Measurements from ENCODE around the gene DNAAF5.
"Not testable (repeated sequence)": the region's sequence is repeated elsewhere in the genome, so short reads cannot be mapped to it uniquely, and the experiment has no call there.

DNAAF5 gene

GRCh38 chr7:732556-732955, 6.1 kb downstream of the DNAAF5 start:
- Mint-ChIP-seq H3K27me3 (no peaks in the 10 kb centered on the region), H3K4me3 (no peak overlapping the region), H3K4me1 (peaks cover 29% of the 10 kb centered on the region)

GRCh38 chr7:734214-734613, 7.7 kb downstream of the DNAAF5 start:
- Mint-ChIP-seq H3K9me3 (no peaks in the 10 kb centered on the region), H3K4me1 (peaks cover 28% of the 10 kb centered on the region), H3K36me3 (peaks cover 15% of the 10 kb centered on the region), H3K27ac (no peak overlapping the region), H3K4me3 (no peak overlapping the region), H3K27me3 (no peaks in the 10 kb centered on the region)

More at GRCh38 chr7:732556-732955, 6.1 kb downstream of the DNAAF5 start:
- no peaks in the 10 kb centered on the region for H3K9me3 Mint-ChIP-seq
- peaks cover 10% of the 10 kb centered on the region for H3K36me3 Mint-ChIP-seq
- no peak overlapping the region for H3K27ac Mint-ChIP-seq

GRCh38 chr7:734808-735207, 8.3 kb downstream of the DNAAF5 start:
- Mint-ChIP-seq H3K27ac (no peak overlapping the region), H3K36me3 (peaks cover 13% of the 10 kb centered on the region), H3K4me3 (no peak overlapping the region), H3K4me1 (peaks cover 26% of the 10 kb centered on the region), H3K27me3 (no peaks in the 10 kb centered on the region), H3K9me3 (no peaks in the 10 kb centered on the region)

- Mint-ChIP-seq H3K4me3 (no peak overlapping the region), H3K4me1 (peaks cover 12% of the 10 kb centered on the region), H3K27me3 (no peaks in the 10 kb centered on the region), H3K27ac (no peak overlapping the region), H3K9me3 (no peaks in the 10 kb centered on the region), H3K36me3 (peaks cover 11% of the 10 kb centered on the region)
These were observed 11.7 kb downstream of the DNAAF5 start for GRCh38 chr7:738241-738640.

- Mint-ChIP-seq H3K4me3 (no peak overlapping the region), H3K27me3 (no peaks in the 10 kb centered on the region), H3K4me1 (peaks cover 12% of the 10 kb centered on the region), H3K9me3 (no peaks in the 10 kb centered on the region), H3K36me3 (peaks cover 9% of the 10 kb centered on the region), H3K27ac (no peak overlapping the region)
These were observed 12.4 kb downstream of the DNAAF5 start for GRCh38 chr7:738723-739454.

- Mint-ChIP-seq H3K27me3 (no peaks in the 10 kb centered on the region), H3K27ac (no peak overlapping the region), H3K4me1 (peaks cover 12% of the 10 kb centered on the region), H3K4me3 (no peak overlapping the region), H3K36me3 (peaks cover 9% of the 10 kb centered on the region), H3K9me3 (no peaks in the 10 kb centered on the region)
These were observed 13.0 kb downstream of the DNAAF5 start for GRCh38 chr7:739455-739982.

GRCh38 chr7:739983-740942, 13.8 kb downstream of the DNAAF5 start:
- Mint-ChIP-seq H3K36me3 (peaks cover 10% of the 10 kb centered on the region), H3K4me1 (peaks cover 12% of the 10 kb centered on the region), H3K4me3 (no peak overlapping the region), H3K27me3 (no peaks in the 10 kb centered on the region), H3K27ac (no peak overlapping the region), H3K9me3 (no peaks in the 10 kb centered on the region)

- Mint-ChIP-seq H3K36me3 (peaks cover 13% of the 10 kb centered on the region), H3K27me3 (no peaks in the 10 kb centered on the region), H3K9me3 (no peaks in the 10 kb centered on the region), H3K4me3 (no peak overlapping the region), H3K4me1 (peaks cover 12% of the 10 kb centered on the region), H3K27ac (no peak overlapping the region)
These were observed 14.7 kb downstream of the DNAAF5 start for GRCh38 chr7:741191-741671.

GRCh38 chr7:741850-742249, 15.4 kb downstream of the DNAAF5 start:
- no peak overlapping the region for H3K4me3 Mint-ChIP-seq
- peaks cover 13% of the 10 kb centered on the region for H3K36me3 Mint-ChIP-seq
- no peaks in the 10 kb centered on the region for H3K9me3 Mint-ChIP-seq

GRCh38 chr7:742791-743190, 16.3 kb downstream of the DNAAF5 start:
- Mint-ChIP-seq H3K36me3 (peaks cover 12% of the 10 kb centered on the region), H3K9me3 (no peaks in the 10 kb centered on the region), H3K4me1 (peaks cover 6% of the 10 kb centered on the region), H3K4me3 (no peak overlapping the region), H3K27me3 (no peaks in the 10 kb centered on the region), H3K27ac (no peak overlapping the region)

More at GRCh38 chr7:741850-742249, 15.4 kb downstream of the DNAAF5 start:
- Mint-ChIP-seq H3K27me3 (no peaks in the 10 kb centered on the region), H3K4me1 (peaks cover 12% of the 10 kb centered on the region), H3K27ac (no peak overlapping the region)

- H3K9me3 Mint-ChIP-seq, H3K36me3 Mint-ChIP-seq, H3K27me3 Mint-ChIP-seq, H3K4me3 Mint-ChIP-seq, H3K27ac Mint-ChIP-seq, H3K4me1 Mint-ChIP-seq: not testable (repeated sequence)
These were observed 17.0 kb downstream of the DNAAF5 start for GRCh38 chr7:743341-744127.

GRCh38 chr7:744128-744520, 17.6 kb downstream of the DNAAF5 start:
- not testable (repeated sequence) for H3K27me3 Mint-ChIP-seq, H3K9me3 Mint-ChIP-seq, H3K4me1 Mint-ChIP-seq, H3K27ac Mint-ChIP-seq, H3K36me3 Mint-ChIP-seq, H3K4me3 Mint-ChIP-seq

GRCh38 chr7:744854-745430, 18.4 kb downstream of the DNAAF5 start:
- Mint-ChIP-seq H3K36me3 (peaks cover 9% of the 10 kb centered on the region), H3K27me3 (no peaks in the 10 kb centered on the region), H3K9me3 (no peaks in the 10 kb centered on the region), H3K27ac (no peak overlapping the region), H3K4me3 (no peak overlapping the region), H3K4me1 (no peaks in the 10 kb centered on the region)

GRCh38 chr7:745431-746154, 19.1 kb downstream of the DNAAF5 start:
- Mint-ChIP-seq H3K4me3 (no peak overlapping the region), H3K27ac (peak overlapping the region; percentile 35), H3K36me3 (peaks cover 9% of the 10 kb centered on the region), H3K27me3 (no peaks in the 10 kb centered on the region), H3K4me1 (no peaks in the 10 kb centered on the region), H3K9me3 (no peaks in the 10 kb centered on the region)

Measured in activated naive CD4-positive, alpha-beta T cell treated with anti-CD3 and anti-CD28 coated beads, Interleukin-2, amount 50 U/mL, for 24 hours (primary cell).